Spleen (tissue), 11 donors: ENCODE results near the gene EDEM3. TPM values are rescaled to one million over a fixed set of nuclear protein-coding genes. Genes with fewer than 3 reads are reported as not detected.

Source experiments
- DNase-seq: peaks from one replicate; pipeline ENCODE4 v3.0.0-alpha.2; 2020
- H3K27ac ChIP-seq, 8 donors: fragments of 200-600 bp; sonication (generic) in 7 of 8; 1 replicate in 4 of 8; 2 replicates in 4 of 8; pipeline versions ENCODE4 v1.5.0 to v1.8.0; 2016 to 2021; ENCODE audit warnings: inconsistent platforms in 4 of 8, mild to moderate bottlenecking in 4 of 8, moderate library complexity in 1 of 8
- H3K27me3 ChIP-seq, 7 donors: fragments of 200-600 bp; sonication (generic) in 6 of 7; replicated peaks in 1 of 7; 1 replicate in 4 of 7; 2 replicates in 3 of 7; pipeline versions ENCODE4 v1.5.0 to v1.8.0; 2016 to 2021; ENCODE audit warnings: inconsistent platforms in 3 of 7, mild to moderate bottlenecking in 1 of 7
- H3K36me3 ChIP-seq, 6 donors: fragments of 200-600 bp; sonication (generic) in 5 of 6; 1 replicate in 4 of 6; 2 replicates in 2 of 6; pipeline versions ENCODE4 v1.5.0 to v1.8.0; 2016 to 2021; ENCODE audit warnings: inconsistent platforms in 2 of 6
- H3K4me1 ChIP-seq, 6 donors: fragments of 200-600 bp; sonication (generic) in 5 of 6; 1 replicate in 3 of 6; 2 replicates in 3 of 6; pipeline versions ENCODE4 v1.5.0 to v1.8.0; 2016 to 2021; ENCODE audit warnings: inconsistent platforms in 3 of 6
- H3K4me3 ChIP-seq, 8 donors: fragments of 200-600 bp; sonication (generic) in 7 of 8; 1 replicate in 4 of 8; 2 replicates in 4 of 8; pipeline versions ENCODE4 v1.5.0 to v1.8.0; 2016 to 2021; ENCODE audit warnings: inconsistent platforms in 4 of 8, mild to moderate bottlenecking in 4 of 8, moderate library complexity in 2 of 8
- H3K9me3 ChIP-seq, 8 donors: fragments of 200-600 bp; sonication (generic) in 7 of 8; 1 replicate in 4 of 8; 2 replicates in 4 of 8; pipeline versions ENCODE4 v1.5.0 to v1.8.0; 2016 to 2021; ENCODE audit warnings: inconsistent platforms in 4 of 8
- POLR2A ChIP-seq, 3 donors: fragments of 450-650 bp; IDR thresholded peaks; one replicate each; pipeline ENCODE4 v1.5.1; 2017; ENCODE audit warnings: antibody characterized with exemption in 3 of 3, mild to moderate bottlenecking in 1 of 3
- POLR2AphosphoS5 ChIP-seq, 3 donors: sonication (generic); formaldehyde crosslinking; IDR thresholded peaks; one replicate each; pipeline ENCODE4 v1.5.1; 2017; ENCODE audit warnings: antibody characterized with exemption in 3 of 3
- WGBS, 5 donors: extraction: QIAGEN DNeasy Blood & Tissue Kit in 3 of 5; methylation state at CpG; one replicate each; pipeline versions ENCODE4 v1.1.5 to v1.1.7; 2013 to 2018; 5-methylcytosine and 5-hydroxymethylcytosine counted together
- intact Hi-C: fragments of 100-400 bp; cut with DNase I; formaldehyde crosslinking; loops from one replicate; pipeline ENCODE4 v1.15.0; 2023; ENCODE audit warnings: low total_unique reads
- polyA plus RNA-seq, 3 donors: library from polyadenylated mRNA; stranded (reverse); fragments of 200-250 nt; gene quantifications; one replicate each; pipeline ENCODE4 v1.2.1, GENCODE V29; 2013
- total RNA-seq, 7 donors: library from RNA; depleted of rRNA in 3 of 7; stranded (reverse); fragments of >200 nt in 3 of 7; fragmentation: NEBNext Ultra II Directional in 4 of 7; extraction: Animal tissue kit (Norgen Biotek cat#: 25700) in 4 of 7; gene quantifications; one replicate each; pipeline versions ENCODE4 v1.1.0 to v1.2.1, GENCODE V29; 2016 to 2021
- TF ChIP-seq, protein P1 (sequence below), 11 experiments: fragments of 200-600 bp in 7 of 11; fragments of 450-650 bp in 4 of 11; sonication (generic) in 4 of 11; IDR thresholded peaks in 8 of 11; conservative IDR thresholded peaks in 3 of 11; 1 replicate in 7 of 11; 2 replicates in 4 of 11; pipeline versions ENCODE4 v1.4.0 to v1.8.0; 2016 to 2021; ENCODE audit warnings: antibody characterized with exemption in 11 of 11, inconsistent platforms in 4 of 11, mild to moderate bottlenecking in 1 of 11
- donor health status: healthy with polysubstance abuse.
- donor health status: DM: no; HTN: no; CAD: no; lungs with moderate emphysema.
- donor health status: DM: no; HTN: no; CAD: no.
- donor health status: Bipolar disorder and iron deficiency.
- donor health status: healthy.
- donor health status: DM: no; HTN: no; CAD: no.
- donor health status: DM: yes; HTN: yes; CAD: no.

The EDEM3 gene
- total and polyA plus RNA-seq, 10 donors = 7.2 to 49.8 (median 31.9) TPM

DNA sequence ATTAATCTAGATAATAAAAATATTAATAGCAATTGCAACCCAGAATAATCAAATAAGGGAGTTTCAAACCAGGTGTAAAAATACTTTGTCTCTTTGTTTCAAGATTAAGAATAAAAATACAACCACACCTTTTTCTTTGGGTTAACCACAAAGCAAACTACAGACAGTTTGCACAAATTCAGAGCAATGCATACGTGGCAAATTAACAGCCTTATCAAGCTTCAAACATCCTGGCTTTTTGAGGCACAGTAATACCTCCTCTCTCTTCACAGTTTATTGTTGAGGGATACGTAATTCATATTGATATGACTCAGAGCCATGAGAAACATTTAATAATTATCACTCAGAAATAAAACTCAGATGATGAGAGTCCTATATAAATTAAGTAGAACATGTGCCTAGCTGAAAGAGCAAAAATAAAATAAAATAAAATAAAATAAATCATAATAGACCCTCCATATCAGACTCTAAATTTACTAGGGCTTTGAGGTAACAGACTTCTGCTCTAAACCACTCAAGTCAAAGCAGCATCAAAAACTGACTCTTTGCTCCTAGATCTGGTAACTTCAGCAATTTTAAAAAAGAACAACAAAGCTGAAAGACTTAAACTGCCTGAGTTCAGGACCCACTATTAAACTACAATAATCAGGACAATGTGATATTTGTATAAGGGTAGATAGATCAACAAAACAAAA, 11.4 kb downstream of the EDEM3 start:
- no peaks in the 10 kb centered on the region for H3K27me3 ChIP-seq
- no peak for DNase-seq
- no peaks in the 10 kb centered on the region for H3K36me3 ChIP-seq
- WGBS, 5 donors = 50 to 69% (median 58%) methylated on average over 2 of the region's 2 CpGs
- TF ChIP-seq POLR2AphosphoS5 (IDR thresholded peaks at IDR 0.05) = no peak
- no peak for TF ChIP-seq POLR2A (IDR thresholded peaks at IDR 0.05)
- TF ChIP-seq, protein P1, sequence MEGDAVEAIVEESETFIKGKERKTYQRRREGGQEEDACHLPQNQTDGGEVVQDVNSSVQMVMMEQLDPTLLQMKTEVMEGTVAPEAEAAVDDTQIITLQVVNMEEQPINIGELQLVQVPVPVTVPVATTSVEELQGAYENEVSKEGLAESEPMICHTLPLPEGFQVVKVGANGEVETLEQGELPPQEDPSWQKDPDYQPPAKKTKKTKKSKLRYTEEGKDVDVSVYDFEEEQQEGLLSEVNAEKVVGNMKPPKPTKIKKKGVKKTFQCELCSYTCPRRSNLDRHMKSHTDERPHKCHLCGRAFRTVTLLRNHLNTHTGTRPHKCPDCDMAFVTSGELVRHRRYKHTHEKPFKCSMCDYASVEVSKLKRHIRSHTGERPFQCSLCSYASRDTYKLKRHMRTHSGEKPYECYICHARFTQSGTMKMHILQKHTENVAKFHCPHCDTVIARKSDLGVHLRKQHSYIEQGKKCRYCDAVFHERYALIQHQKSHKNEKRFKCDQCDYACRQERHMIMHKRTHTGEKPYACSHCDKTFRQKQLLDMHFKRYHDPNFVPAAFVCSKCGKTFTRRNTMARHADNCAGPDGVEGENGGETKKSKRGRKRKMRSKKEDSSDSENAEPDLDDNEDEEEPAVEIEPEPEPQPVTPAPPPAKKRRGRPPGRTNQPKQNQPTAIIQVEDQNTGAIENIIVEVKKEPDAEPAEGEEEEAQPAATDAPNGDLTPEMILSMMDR (IDR thresholded peaks at IDR 0.05 in 8 of 11, conservative IDR thresholded peaks at IDR 0.05 in 3 of 11) = no peak
- H3K4me1 ChIP-seq = peaks cover 13 to 61% (median 34%) of the 10 kb centered on the region in 6 donors
- peak overlapping the region in 1 of 8 donors; percentile 16 for H3K27ac ChIP-seq
- H3K4me3 ChIP-seq = no peak overlapping the region
- H3K9me3 ChIP-seq = no peaks in the 10 kb centered on the region
- intact Hi-C loops = no loop called here

DNA sequence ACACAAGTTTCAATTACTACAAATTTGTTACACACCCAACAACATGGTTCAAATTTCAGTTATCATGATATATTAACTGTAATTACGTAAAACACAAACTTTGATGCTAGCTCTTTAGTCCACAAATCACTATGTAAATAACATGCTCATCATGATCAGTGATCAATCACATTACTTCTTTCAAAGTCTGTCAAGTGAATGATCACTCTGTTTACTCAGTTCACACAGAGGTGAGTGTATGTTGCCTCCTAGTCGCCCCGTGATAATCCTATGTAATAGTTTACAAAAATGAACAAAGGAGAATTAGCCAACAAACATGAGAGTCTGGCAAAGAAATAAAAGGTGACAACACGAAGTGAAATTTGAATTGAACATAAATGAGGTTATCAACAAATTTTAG, 14.3 kb downstream of the EDEM3 start:
- no peak for DNase-seq
- 74 to 92% (median 77%) methylated on average over 4 of the region's 4 CpGs for WGBS, 5 donors

DNA sequence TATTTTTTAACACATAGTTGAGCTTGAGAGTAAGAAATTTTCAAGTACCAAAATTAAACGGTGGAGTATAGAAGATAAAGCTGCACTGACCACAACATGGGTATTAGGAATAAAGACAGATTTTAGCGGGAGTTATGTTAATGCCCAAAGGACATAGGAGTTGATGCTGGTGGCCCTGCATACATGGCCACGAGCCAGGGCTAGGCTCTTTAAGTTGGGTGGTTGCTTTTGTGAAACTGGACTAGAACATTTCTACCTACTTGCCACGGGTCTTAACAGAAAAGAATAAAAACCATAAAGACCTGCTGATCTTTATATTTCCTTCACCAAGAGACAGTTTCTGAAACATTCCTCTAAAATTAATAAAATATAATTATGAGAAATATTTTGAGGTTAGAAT, 14.9 kb downstream of the EDEM3 start:
- WGBS, 5 donors = 87 to 94% (median 93%) methylated on average over 4 of the region's 4 CpGs
- Histone ChIP-seq H3K9me3 (no peaks in the 10 kb centered on the region), H3K4me1 (peaks cover 0 to 33% (median 5%) of the 10 kb centered on the region in 6 donors), H3K27me3 (no peaks in the 10 kb centered on the region), H3K27ac (no peak overlapping the region), H3K4me3 (no peak overlapping the region), H3K36me3 (peaks cover 0 to 30% (median 8%) of the 10 kb centered on the region in 6 donors)
- no peak for TF ChIP-seq POLR2AphosphoS5 (IDR thresholded peaks at IDR 0.05)
- TF ChIP-seq, protein P1 (IDR thresholded peaks at IDR 0.05 in 8 of 11, conservative IDR thresholded peaks at IDR 0.05 in 3 of 11) = no peak
- no peak for TF ChIP-seq POLR2A (IDR thresholded peaks at IDR 0.05)
- DNase-seq = no peak
- intact Hi-C loops = no loop called here

More for the DNA sequence above, 14.3 kb downstream of the EDEM3 start:
- Histone ChIP-seq H3K27me3 (no peaks in the 10 kb centered on the region), H3K36me3 (peaks cover 0 to 25% (median 7%) of the 10 kb centered on the region in 6 donors), H3K27ac (no peak overlapping the region), H3K4me3 (no peak overlapping the region), H3K4me1 (peaks cover 2 to 33% (median 11%) of the 10 kb centered on the region in 6 donors), H3K9me3 (no peaks in the 10 kb centered on the region)
- intact Hi-C loops = no loop called here
- TF ChIP-seq POLR2A (IDR thresholded peaks at IDR 0.05) = no peak
- no peak for TF ChIP-seq POLR2AphosphoS5 (IDR thresholded peaks at IDR 0.05)
- TF ChIP-seq, protein P1 (IDR thresholded peaks at IDR 0.05 in 8 of 11, conservative IDR thresholded peaks at IDR 0.05 in 3 of 11) = no peak

DNA sequence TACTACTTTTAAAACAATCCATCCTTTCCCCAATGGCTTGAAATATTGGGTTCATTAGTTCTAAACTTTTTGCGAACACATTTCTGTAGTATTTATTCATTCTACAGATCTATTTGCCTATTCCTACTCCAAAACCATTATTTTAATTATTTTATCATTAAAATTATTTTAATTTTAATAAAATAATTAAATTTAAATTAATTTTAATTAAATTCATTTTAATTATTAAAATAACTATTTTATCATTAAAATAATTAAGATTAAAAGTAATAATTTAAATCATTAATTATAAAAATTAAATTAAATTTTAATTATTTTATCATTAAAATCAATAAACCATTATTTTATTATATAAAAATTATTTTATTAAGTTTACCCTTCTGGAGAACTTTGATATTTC, 15.6 kb downstream of the EDEM3 start:
- no peaks in the 10 kb centered on the region for H3K27me3 ChIP-seq
- no peak overlapping the region for H3K27ac ChIP-seq
- H3K4me3 ChIP-seq = no peak overlapping the region
- peaks cover 0 to 27% (median 2%) of the 10 kb centered on the region in 6 donors for H3K4me1 ChIP-seq
- peaks cover 0 to 38% (median 12%) of the 10 kb centered on the region in 6 donors for H3K36me3 ChIP-seq
- intact Hi-C loops = no loop called here
- TF ChIP-seq, protein P1 (IDR thresholded peaks at IDR 0.05 in 8 of 11, conservative IDR thresholded peaks at IDR 0.05 in 3 of 11) = no peak
- TF ChIP-seq POLR2AphosphoS5 (IDR thresholded peaks at IDR 0.05) (no peak), POLR2A (IDR thresholded peaks at IDR 0.05) (no peak)
- H3K9me3 ChIP-seq = no peaks in the 10 kb centered on the region
- 95 to 98% (median 97%) methylated on average over 1 of the region's 1 CpG for WGBS, 5 donors
- no peak for DNase-seq
